ENCODE measurements around the gene ONECUT1. TPM values are rescaled to one million over a fixed set of nuclear protein-coding genes. Genes with fewer than 3 reads are reported as not detected.

Gene ONECUT1
- polyA plus RNA-seq, 2 of the 4 experiments (the other 2 are of a cell fraction): 0.05 to 0.36 TPM

GRCh38 chr15:52786436-52787122 lies 3.6 kb downstream of the ONECUT1 start:
- ATAC-seq: no peak
- no peak for FAIRE-seq
- no peak for TF ChIP-seq EHMT2 (IDR thresholded peaks at IDR 0.05; ENCODE audit: low read depth)
- no peak for TF ChIP-seq SMC3 (IDR thresholded peaks at IDR 0.05)
- TF ChIP-seq NPAS2 (CRISPR knock-in tag; IDR thresholded peaks at IDR 0.05; ENCODE audit: borderline replicate concordance): no peak
- no peak for TF ChIP-seq POLR2A (IDR thresholded peaks at IDR 0.05; ENCODE audit: low read length)
- no peak for TF ChIP-seq HES2 (IDR thresholded peaks at IDR 0.05)
- no peak for TF ChIP-seq USF2 (IDR thresholded peaks at IDR 0.05)
- TF ChIP-seq ZSCAN20 (CRISPR knock-in tag; IDR thresholded peaks at IDR 0.05): no peak
- no peak for TF ChIP-seq CTCF (IDR thresholded peaks at IDR 0.05)
- no peak for TF ChIP-seq PBX3 (IDR thresholded peaks at IDR 0.05)
- TF ChIP-seq RFX5 (IDR thresholded peaks at IDR 0.05): no peak
- TF ChIP-seq MAFK (IDR thresholded peaks at IDR 0.05; ENCODE audit: partially characterized antibody): no peak
- TF ChIP-seq CBX2 (IDR thresholded peaks at IDR 0.05; ENCODE audit: borderline replicate concordance, low read depth): no peak
- no peak for TF ChIP-seq ESRRA (IDR thresholded peaks at IDR 0.05; ENCODE audit: borderline replicate concordance, low read length)
- TF ChIP-seq CBX8 (IDR thresholded peaks at IDR 0.05): no peak
- TF ChIP-seq FOSB (CRISPR knock-in tag; IDR thresholded peaks at IDR 0.05): no peak
- TF ChIP-seq CHD4 (IDR thresholded peaks at IDR 0.05; ENCODE audit: borderline replicate concordance): no peak
- no peak for TF ChIP-seq TP53 (CRISPR knock-in tag; IDR thresholded peaks at IDR 0.05)
- CTCF ChIA-PET: interaction anchor here (1.1 to 1.3 kb wide), 3 partner anchors 9 to 411 kb away, joined by 3 to 7 read pairs (median 4); no protein-coding TSS in a partner anchor
- DNase-seq (ENCODE audit: low read depth in 1 of 2, low spot score in 1 of 2): no peak
- H3K9me3 ChIP-seq: no peaks in the 10 kb centered on the region
- no peak overlapping the region for H3K27ac ChIP-seq
- no peak overlapping the region for H3K4me3 ChIP-seq
- H3K4me2 ChIP-seq: no peak overlapping the region
- 73% methylated on average over 26 of the region's 28 CpGs for WGBS (ENCODE audit: missing lambda C conversion rate)
- POLR2A ChIA-PET: no interaction called here
- peaks cover 10% of the 10 kb centered on the region; the same call in 2 of the 3 replicates for H3K4me1 ChIP-seq

- POLR2A ChIA-PET: no interaction called here
- Histone ChIP-seq H3K4me2 (no peak overlapping the region), H3K9me3 (no peaks in the 10 kb centered on the region), H3K4me3 (no peak overlapping the region), H3K4me1 (peaks cover 9% of the 10 kb centered on the region; the same call in 2 of the 3 replicates), H3K27ac (no peak overlapping the region)
- ATAC-seq: no peak
- CTCF ChIA-PET: interaction anchor here (0.8 to 1.2 kb wide), 2 partner anchors 16 to 411 kb away, joined by 3 to 4 read pairs; no protein-coding TSS in a partner anchor
- WGBS (ENCODE audit: missing lambda C conversion rate): 86% methylated on average over 27 of the region's 27 CpGs
- no peak for FAIRE-seq
- DNase-seq (ENCODE audit: low read depth in 1 of 2, low spot score in 1 of 2): no peak
- TF ChIP-seq BCL3 (IDR thresholded peaks at IDR 0.05) (no peak), MYC (IDR thresholded peaks at IDR 0.05; ENCODE audit: borderline replicate concordance, low read length) (no peak), MAFK (IDR thresholded peaks at IDR 0.05; ENCODE audit: partially characterized antibody) (no peak), HEYL (CRISPR knock-in tag; IDR thresholded peaks at IDR 0.05) (no peak), NR3C1 (IDR thresholded peaks at IDR 0.05) (no peak), RFX5 (IDR thresholded peaks at IDR 0.05) (no peak), HMGXB4 (CRISPR knock-in tag; IDR thresholded peaks at IDR 0.05; ENCODE audit: borderline replicate concordance) (no peak), ZC3H11A (IDR thresholded peaks at IDR 0.05) (no peak), GATA3 (IDR thresholded peaks at IDR 0.05; ENCODE audit: borderline replicate concordance) (no peak), CTCF (IDR thresholded peaks at IDR 0.05) (no peak), MAX (IDR thresholded peaks at IDR 0.05) (no peak), HOXA7 (CRISPR knock-in tag; IDR thresholded peaks at IDR 0.05) (no peak), JUN (IDR thresholded peaks at IDR 0.05) (no peak), TP53 (CRISPR knock-in tag; IDR thresholded peaks at IDR 0.05) (no peak)
Measured at GRCh38 chr15:52785672-52786406, 4.3 kb downstream of the ONECUT1 start.
